ENCODE results near the gene CASP8.

DNA sequence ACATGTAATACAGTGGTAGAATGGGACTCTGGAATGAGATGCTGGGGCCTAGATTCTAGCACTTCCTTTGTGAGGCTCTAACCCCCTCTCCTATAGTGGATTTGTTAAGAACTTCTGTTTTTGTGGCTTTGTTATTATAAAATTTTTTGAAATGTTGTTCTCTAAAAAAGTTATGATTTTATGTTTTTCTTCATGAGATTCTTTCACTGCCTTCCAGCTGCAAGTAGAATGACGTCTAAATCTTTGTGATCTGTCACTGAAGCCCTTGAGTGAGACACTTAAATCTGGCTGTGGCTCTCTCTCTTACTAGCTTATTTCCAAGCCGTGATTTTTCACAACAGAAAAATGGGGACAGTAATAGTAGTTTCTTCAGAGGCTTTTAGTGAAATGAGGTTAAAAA, 1.6 kb downstream of the CASP8 start:
- TF ChIP-seq RAD21 (IDR thresholded peaks at IDR 0.05), result no peak
- TF ChIP-seq, protein P1, sequence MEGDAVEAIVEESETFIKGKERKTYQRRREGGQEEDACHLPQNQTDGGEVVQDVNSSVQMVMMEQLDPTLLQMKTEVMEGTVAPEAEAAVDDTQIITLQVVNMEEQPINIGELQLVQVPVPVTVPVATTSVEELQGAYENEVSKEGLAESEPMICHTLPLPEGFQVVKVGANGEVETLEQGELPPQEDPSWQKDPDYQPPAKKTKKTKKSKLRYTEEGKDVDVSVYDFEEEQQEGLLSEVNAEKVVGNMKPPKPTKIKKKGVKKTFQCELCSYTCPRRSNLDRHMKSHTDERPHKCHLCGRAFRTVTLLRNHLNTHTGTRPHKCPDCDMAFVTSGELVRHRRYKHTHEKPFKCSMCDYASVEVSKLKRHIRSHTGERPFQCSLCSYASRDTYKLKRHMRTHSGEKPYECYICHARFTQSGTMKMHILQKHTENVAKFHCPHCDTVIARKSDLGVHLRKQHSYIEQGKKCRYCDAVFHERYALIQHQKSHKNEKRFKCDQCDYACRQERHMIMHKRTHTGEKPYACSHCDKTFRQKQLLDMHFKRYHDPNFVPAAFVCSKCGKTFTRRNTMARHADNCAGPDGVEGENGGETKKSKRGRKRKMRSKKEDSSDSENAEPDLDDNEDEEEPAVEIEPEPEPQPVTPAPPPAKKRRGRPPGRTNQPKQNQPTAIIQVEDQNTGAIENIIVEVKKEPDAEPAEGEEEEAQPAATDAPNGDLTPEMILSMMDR (IDR thresholded peaks at IDR 0.05; ENCODE audit: low read depth, low read length, missing input control), result no peak
- TF ChIP-seq, protein P2, sequence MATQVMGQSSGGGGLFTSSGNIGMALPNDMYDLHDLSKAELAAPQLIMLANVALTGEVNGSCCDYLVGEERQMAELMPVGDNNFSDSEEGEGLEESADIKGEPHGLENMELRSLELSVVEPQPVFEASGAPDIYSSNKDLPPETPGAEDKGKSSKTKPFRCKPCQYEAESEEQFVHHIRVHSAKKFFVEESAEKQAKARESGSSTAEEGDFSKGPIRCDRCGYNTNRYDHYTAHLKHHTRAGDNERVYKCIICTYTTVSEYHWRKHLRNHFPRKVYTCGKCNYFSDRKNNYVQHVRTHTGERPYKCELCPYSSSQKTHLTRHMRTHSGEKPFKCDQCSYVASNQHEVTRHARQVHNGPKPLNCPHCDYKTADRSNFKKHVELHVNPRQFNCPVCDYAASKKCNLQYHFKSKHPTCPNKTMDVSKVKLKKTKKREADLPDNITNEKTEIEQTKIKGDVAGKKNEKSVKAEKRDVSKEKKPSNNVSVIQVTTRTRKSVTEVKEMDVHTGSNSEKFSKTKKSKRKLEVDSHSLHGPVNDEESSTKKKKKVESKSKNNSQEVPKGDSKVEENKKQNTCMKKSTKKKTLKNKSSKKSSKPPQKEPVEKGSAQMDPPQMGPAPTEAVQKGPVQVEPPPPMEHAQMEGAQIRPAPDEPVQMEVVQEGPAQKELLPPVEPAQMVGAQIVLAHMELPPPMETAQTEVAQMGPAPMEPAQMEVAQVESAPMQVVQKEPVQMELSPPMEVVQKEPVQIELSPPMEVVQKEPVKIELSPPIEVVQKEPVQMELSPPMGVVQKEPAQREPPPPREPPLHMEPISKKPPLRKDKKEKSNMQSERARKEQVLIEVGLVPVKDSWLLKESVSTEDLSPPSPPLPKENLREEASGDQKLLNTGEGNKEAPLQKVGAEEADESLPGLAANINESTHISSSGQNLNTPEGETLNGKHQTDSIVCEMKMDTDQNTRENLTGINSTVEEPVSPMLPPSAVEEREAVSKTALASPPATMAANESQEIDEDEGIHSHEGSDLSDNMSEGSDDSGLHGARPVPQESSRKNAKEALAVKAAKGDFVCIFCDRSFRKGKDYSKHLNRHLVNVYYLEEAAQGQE (IDR thresholded peaks at IDR 0.05), result no peak
- no peak for TF ChIP-seq EGR1 (IDR thresholded peaks at IDR 0.05; ENCODE audit: low read depth in 2 of 2)
- no peak for TF ChIP-seq TAF1 (conservative IDR thresholded peaks at IDR 0.05)
- no peak for TF ChIP-seq FOXA1 (IDR thresholded peaks at IDR 0.05)
- TF ChIP-seq GABPA (IDR thresholded peaks at IDR 0.05 in 1 of 2, conservative IDR thresholded peaks at IDR 0.05 in 1 of 2), result no peak
- TF ChIP-seq, protein P3, sequence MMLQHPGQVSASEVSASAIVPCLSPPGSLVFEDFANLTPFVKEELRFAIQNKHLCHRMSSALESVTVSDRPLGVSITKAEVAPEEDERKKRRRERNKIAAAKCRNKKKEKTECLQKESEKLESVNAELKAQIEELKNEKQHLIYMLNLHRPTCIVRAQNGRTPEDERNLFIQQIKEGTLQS (IDR thresholded peaks at IDR 0.05), result no peak
- TF ChIP-seq HNF4G (IDR thresholded peaks at IDR 0.05), result no peak
- no peak for TF ChIP-seq JUND (IDR thresholded peaks at IDR 0.05)
- TF ChIP-seq, protein P4, sequence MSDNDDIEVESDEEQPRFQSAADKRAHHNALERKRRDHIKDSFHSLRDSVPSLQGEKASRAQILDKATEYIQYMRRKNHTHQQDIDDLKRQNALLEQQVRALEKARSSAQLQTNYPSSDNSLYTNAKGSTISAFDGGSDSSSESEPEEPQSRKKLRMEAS (IDR thresholded peaks at IDR 0.05), result no peak
- TF ChIP-seq SP1 (IDR thresholded peaks at IDR 0.05), result no peak
- no peak for TF ChIP-seq NR2F2 (IDR thresholded peaks at IDR 0.05)
- no peak for TF ChIP-seq YY1 (IDR thresholded peaks at IDR 0.05)
